Testis (tissue), 2 donors: Measurements from ENCODE around the gene ARID5B.

Source experiments
- CTCF ChIP-seq, 3 experiments: fragments of 450-650 bp in 2 of 3; fragments of 200-600 bp in 1 of 3; sonication (generic) in 1 of 3; IDR thresholded peaks; one replicate each; pipeline ENCODE4 v1.5.1; 2016 to 2019; ENCODE audit warnings: antibody characterized with exemption in 3 of 3, mild to moderate bottlenecking in 2 of 3, moderate library complexity in 1 of 3
- POLR2A ChIP-seq: fragments of 450-650 bp; IDR thresholded peaks from one replicate; pipeline ENCODE4 v1.6.1; 2017; ENCODE audit warnings: antibody characterized with exemption, mild to moderate bottlenecking, moderate library complexity

- TF ChIP-seq CTCF (IDR thresholded peaks at IDR 0.05) (no peak), POLR2A (no peak)
Measured at GRCh38 chr10:61901829-61902444, 438 bp downstream of the ARID5B start.
